HG02678 (cell line): ENCODE data around the gene MAPT.

Experiments
- ATAC-seq: cut with Tn5 transposase; IDR thresholded peaks from one replicate; pipeline ENCODE4 v1.9.1; 2021; ENCODE audit warnings: mild to moderate bottlenecking, moderate library complexity; ENCODE audit not compliant: unreplicated experiment

MAPT gene

DNA sequence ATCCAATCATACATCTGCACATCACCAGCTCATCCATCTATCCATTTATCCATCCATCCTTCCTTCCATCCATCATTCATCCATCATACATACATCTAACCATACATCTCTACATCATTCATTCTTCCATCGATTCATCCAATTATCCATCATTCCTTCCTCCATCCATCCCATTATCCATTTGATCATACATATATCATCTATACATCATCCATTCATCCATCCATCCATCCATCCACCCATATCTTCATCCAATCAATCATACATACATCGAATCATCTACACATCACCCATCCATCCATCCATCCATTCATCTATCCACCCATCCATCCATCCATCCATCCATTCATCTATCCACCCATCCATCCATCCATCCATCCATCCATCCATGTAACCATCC is 75.4 kb downstream of the MAPT start:
- ATAC-seq, result no peak

DNA sequence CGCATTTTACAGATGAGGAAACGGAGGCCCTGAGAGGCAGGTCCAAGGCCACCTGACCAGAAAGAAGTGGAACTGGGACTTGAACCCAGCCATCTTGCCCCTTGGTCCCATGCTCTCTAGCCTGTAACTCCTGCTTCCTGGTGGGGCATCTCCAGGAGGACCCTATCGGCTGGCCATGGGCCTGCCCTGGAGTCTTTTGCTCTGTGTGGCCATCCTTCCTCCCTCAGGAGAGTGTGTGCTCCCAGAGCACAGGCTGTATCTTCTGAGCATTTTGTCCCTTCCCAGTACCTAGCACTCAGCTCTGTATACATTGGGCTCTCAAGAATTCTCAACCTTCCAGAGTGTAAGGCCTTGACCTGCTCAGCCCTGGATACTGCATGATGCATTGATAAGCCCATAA is 76.3 kb downstream of the MAPT start:
- ATAC-seq, result no peak

DNA sequence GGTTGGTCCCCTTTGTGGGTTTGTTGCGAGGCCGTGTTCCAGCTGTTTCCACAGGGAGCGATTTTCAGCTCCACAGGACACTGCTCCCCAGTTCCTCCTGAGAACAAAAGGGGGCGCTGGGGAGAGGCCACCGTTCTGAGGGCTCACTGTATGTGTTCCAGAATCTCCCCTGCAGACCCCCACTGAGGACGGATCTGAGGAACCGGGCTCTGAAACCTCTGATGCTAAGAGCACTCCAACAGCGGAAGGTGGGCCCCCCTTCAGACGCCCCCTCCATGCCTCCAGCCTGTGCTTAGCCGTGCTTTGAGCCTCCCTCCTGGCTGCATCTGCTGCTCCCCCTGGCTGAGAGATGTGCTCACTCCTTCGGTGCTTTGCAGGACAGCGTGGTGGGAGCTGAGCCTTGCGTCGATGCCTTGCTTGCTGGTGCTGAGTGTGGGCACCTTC is 77.4 kb downstream of the MAPT start:
- no peak for ATAC-seq

DNA sequence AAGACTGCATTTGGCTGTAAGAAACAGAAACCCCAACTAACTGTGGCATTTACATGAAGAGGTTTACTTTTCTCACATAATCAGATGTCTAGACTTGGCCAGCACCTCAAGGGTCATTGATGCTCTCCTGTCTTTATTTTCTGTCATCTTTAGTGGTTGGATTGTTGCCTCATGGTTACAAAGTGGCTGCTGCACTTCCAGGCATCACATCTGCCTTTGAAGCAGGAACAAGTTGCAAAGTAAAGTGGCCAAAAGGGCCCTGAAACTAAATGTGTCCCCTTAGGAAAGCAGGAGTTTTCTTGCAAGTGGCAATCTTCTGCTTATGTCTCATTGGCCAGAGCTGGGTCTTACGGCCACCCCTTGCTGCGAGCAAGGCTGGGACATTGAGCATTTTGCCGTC is 78.2 kb downstream of the MAPT start:
- no peak for ATAC-seq

DNA sequence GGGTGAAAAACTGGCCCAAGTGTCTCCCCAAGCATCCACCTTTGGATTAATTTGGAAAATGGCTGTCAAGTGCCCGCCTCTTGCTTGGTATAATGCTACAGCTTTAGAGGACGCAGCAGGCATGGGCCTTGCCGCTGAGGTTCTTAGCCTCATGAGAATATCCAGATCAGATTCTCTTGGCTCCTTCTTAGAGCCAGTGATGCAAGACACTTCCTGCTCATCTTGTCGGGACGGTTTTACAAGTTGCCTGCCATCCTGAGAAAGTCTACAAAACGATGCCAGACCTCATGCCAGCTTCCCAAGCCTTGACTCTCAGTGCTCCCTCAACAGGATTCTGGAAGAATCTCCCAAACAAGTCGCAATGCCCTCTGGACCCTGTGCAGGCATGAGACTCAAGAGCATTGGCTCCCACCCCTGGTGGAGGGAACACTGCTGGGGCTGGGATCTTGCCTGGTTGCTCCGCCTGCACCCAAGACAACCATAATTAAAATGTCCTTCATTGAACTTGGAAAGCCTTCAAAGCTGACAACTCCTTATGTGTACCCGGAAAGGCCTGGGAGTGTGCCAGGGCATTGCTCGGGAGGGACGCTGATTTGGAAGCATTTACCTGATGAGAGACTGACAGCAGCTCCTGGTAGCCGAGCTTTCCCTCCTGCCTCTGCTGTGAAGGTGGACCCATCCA is 78.9 kb downstream of the MAPT start:
- no peak for ATAC-seq

DNA sequence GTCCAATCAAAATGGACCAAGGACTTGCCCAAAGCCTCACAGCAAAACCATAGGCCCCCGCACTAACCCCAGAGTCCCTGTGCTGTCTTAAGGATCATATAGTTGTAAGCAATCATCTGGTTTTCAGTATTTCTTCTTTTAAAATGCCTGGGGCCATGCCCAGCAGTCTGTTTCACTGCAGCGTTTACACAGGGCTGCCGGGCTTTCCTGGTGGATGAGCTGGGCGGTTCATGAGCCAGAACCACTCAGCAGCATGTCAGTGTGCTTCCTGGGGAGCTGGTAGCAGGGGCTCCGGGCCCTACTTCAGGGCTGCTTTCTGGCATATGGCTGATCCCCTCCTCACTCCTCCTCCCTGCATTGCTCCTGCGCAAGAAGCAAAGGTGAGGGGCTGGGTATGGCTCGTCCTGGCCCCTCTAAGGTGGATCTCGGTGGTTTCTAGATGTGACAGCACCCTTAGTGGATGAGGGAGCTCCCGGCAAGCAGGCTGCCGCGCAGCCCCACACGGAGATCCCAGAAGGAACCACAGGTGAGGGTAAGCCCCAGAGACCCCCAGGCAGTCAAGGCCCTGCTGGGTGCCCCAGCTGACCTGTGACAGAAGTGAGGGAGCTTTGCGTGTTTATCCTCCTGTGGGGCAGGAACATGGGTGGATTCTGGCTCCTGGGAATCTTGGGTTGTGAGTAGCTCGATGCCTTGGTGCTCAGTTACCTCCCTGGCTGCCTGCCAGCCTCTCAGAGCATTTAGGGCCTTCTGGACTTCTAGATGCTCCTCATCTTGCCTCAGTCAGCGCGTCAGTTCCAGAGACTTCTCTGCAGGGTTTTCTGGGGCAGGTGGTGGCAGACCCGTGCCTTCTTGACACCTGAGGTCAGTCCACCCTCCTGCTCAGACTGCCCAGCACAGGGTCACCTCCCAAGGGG is 79.8 kb downstream of the MAPT start:
- no peak for ATAC-seq

DNA sequence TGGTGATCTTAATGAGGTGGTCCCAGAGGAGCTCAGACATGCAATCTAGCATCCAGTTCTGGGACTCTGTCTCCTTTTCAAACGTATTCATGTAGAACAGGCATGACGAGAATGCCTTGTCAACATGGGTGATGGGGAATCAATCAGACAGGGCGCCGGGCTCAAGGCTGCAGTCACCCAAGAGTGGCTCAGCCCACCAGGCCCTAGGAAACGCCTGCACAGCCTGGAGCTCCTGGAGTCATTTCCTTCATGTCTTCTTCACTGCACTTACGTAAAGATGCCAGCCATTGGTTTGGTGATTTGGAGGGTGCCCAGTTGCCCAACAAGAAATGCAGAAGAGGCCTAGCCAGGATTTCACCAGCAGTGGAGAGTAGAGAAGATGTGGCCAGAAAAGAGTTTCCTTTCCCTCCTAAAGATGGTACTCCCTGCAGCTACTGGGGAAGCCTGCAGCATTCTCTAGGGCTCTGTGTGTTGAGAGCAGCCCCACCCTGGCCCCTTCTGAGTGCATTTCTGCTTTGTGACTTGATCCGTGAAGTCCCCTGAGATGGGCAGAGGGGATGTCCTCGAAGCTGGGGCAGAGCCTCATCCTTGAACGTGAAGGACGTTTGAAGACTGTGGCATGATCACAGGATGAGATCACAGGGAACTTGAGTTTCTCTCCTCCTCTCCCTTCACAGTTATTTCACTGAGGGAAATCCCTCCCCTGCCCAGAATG is 80.7 kb downstream of the MAPT start:
- ATAC-seq, result no peak

DNA sequence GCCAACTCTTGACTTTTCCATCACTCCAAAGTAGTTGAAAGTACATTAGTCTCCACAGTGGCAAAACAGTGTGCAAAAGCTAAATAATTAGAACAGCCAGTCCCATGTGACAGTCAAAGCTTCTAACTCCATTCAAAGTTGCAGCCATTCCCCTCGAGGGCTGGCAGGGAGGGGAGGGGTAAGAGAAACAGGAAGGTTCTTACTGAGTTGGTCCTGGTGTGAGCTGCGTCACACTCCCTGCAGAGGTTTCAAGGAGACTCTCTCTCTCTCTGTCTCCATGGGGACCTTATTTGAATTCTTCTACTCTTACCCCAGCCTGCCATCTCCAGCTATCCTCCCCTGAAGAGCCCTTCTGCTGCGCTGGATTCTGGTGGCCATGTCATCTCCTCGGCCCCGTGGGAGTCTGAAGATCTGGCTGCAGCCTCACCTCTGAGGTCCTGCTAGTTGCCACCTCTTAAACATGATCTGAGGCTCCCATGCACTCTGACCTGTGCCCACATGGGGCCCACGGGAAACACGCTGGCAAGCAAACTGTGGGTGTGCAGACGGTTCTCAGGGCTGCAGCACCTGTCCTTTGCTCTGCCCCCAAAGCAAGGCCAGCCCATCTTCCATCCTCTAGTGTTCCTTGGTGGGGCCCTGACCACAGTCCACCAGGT is 81.4 kb downstream of the MAPT start:
- no peak for ATAC-seq

DNA sequence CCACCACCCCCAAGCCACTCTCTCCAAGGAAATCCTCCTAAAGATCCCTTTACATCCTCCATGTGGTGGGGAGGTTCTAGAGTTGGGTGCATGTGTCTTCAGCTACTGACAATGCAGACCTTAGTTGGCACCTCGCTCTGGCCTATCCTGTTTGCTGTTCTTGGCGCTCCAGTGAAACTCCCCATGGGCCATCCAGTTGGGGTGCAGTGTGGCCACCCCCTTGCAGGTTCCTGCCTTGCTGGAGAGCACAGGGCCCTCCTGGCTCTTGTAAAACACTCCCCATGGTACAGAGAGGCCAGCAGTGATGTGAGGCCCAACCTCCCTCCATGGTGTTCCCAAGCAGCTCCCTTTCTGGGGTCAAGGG is 82.0 kb downstream of the MAPT start:
- no peak for ATAC-seq

DNA sequence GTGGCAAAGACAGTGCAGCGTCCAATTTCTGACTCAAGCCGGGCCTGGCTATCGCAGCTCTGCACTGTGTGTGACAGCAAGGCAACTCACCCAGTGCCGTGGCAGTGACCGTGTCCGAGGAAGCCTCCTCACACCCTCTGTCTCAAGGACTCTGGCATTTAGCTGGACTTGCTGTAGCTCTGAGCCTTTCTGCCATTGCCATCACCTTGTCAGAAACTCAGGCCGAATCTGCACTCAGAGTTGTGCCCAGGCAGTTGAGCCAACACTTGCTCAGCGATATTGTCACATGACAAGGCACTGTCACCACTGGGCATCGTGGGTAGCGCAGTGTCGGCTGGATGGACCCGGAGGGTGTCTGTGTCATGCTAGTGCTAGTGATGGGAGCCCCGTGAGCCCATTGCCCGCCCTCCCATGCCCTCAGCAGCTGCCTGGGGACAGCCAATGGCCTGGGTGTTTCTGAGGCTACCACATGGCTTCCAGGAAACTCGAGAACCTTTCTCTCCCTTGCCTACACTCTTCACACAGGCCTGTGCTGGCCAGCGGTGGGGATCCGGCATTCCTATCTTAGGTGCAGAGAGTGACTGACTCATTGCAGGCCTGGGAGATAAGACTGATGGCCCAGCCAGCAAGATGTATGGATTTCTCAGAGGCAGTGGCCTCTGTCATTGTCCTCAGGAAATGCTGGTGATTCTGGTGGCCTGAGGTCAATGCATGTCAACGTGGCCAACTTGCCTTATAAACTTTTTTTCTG is 82.6 kb downstream of the MAPT start:
- no peak for ATAC-seq

DNA sequence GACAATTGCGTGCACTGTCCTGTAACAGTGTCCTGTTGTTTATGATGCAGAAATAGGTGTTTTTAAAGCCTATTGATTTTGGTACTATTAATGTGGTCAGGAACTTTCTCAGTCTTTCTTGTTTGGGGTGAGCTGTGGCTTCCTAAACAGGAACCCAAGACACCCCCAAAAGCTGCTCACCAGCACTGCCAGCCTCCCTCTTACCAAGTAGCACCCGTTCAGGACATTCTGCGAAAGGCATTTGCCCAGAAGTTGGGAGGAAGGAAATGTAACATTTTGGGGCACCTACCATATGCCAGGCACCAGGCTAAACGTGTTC is 83.1 kb downstream of the MAPT start:
- ATAC-seq, result no peak

DNA sequence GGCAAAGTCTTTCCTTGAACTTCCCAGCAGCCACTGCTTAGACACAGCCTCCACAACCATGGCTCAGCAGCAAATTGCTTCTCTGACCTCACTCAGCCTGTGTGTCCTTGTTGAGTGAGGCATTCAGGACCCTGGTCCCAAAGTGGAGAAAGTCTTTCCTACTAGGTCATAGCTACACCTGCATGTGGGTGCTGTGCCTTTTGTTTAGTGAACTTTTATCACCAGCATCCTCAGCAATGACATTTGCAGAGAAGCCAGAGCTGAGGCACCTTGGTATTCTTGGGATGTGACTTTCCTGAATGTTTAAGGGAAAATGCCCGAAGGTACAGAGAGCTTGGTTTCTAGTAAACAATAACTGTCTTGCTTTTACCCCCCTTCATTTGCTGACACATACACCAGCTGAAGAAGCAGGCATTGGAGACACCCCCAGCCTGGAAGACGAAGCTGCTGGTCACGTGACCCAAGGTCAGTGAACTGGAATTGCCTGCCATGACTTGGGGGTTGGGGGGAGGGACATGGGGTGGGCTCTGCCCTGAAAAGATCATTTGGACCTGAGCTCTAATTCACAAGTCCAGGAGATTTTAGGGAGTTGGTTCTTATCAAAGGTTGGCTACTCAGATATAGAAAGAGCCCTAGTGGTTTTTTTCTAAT is 83.7 kb downstream of the MAPT start:
- ATAC-seq, result no peak

DNA sequence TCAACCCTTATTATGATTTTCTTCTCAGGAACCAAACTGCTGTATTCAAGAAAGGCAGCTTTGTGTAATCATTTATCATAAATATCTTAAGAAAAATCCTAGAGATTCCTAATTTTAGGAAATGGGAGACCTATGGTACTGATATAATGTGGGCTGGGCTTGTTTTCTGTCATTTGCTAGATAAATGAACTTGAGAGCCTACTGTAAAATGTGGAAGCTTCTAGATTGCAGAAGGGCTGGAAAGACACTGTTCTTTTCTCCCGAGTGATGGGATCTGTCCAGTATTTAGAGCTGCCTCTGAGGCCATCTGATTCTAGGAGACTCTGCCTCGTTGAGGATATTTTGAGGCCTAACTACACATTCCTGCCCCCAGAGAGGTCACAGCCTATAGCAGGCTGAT is 84.8 kb downstream of the MAPT start:
- ATAC-seq, result no peak

DNA sequence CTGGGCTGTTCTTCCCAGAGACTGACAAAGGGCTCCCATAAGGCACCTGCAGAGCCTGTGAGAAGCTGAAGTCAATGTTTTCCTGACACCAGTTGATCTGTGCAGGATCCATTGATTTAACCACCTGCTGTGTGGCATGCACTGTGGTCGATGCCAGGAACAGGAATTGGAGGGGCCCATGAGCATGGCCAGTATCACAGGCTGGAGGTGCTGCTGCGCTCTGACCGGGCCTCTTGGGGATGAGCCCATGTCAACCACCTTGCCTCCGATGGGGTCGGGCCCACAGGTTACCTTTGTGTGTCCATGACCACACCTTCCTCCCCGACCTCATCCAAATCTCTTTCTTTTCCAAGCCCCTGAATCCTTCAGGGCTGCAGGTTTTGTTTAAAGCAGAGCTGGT is 86.5 kb downstream of the MAPT start:
- no peak for ATAC-seq

DNA sequence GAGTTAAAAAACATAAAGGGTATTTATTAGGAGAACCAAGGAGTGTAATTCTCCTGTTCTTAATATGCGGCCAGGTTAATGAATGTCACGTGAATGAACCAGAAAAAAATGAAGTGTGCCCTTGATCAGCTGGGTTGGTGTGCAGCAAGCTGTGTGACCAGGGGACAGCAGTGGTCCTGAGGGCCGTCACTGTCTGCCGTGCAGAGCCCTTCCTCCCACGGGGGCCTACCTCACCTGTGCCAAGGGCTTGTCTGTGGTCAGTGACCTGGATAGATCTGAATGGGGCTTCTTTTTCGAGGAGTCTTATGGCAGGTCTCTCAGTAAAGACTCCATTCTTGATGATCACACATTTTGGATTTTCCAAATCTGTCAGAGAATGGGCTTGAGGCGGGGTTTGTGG is 87.0 kb downstream of the MAPT start:
- no peak for ATAC-seq

DNA sequence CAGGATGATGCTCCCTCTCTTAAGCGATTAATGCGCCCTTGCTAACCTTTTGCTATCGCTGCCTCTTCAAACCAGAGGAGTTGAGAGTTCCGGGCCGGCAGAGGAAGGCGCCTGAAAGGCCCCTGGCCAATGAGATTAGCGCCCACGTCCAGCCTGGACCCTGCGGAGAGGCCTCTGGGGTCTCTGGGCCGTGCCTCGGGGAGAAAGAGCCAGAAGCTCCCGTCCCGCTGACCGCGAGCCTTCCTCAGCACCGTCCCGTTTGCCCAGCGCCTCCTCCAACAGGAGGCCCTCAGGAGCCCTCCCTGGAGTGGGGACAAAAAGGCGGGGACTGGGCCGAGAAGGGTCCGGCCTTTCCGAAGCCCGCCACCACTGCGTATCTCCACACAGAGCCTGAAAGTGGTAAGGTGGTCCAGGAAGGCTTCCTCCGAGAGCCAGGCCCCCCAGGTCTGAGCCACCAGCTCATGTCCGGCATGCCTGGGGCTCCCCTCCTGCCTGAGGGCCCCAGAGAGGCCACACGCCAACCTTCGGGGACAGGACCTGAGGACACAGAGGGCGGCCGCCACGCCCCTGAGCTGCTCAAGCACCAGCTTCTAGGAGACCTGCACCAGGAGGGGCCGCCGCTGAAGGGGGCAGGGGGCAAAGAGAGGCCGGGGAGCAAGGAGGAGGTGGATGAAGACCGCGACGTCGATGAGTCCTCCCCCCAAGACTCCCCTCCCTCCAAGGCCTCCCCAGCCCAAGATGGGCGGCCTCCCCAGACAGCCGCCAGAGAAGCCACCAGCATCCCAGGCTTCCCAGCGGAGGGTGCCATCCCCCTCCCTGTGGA is 88.6 kb downstream of the MAPT start:
- ATAC-seq, result no peak

DNA sequence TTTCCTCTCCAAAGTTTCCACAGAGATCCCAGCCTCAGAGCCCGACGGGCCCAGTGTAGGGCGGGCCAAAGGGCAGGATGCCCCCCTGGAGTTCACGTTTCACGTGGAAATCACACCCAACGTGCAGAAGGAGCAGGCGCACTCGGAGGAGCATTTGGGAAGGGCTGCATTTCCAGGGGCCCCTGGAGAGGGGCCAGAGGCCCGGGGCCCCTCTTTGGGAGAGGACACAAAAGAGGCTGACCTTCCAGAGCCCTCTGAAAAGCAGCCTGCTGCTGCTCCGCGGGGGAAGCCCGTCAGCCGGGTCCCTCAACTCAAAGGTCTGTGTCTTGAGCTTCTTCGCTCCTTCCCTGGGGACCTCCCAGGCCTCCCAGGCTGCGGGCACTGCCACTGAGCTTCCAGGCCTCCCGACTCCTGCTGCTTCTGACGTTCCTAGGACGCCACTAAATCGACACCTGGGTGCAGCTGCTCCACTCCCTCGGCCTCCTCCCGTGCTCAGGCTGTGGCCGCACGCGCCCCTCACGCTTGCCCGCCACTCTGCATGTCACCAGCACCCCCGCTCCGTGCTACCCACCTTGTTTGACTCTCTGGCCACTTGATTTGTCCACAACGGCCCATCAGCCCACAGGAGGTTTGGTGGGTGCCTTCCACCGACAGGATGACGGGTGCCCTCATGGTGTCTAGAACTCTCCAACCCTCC is 89.4 kb downstream of the MAPT start:
- no peak for ATAC-seq

DNA sequence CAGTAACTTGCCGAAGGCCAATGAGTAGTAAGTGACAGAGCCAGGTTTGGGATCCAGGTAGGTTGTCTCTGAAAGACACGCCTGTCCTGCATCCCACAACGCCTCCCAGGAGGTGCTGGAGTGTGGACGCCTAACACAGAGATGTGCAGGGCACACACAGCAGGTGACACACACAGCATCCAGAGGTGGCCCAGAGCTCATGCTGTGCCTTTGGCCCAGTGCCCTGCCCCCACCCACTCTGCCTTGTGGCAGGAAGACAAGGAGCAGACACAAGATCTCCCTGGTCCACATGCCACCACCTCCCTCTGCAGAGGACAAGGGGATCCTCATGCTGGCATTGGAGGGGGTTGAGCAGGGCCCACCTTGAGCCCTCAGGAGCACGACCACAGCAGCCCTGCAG is 90.0 kb downstream of the MAPT start:
- ATAC-seq, result no peak

DNA sequence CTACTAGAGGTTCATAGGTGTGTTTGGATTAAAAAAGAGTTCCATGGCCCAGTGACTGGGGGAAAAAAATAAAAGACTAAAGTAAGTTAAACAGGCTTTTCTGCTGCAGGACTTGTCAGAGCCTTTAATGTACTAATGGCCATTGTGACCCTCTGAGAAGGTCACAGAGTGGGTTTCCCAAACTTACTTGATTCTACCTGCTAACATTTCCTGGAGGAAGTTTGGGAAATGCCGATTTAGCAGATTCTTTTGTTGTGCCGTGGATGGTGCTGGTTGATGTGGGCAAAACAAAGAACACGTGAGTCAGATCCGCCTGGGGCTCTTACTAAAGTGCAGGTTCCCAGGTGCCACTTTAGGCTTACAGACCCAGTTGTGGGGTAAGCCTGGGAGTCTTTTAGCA is 91.1 kb downstream of the MAPT start:
- no peak for ATAC-seq
